GM23338 (cell line): Measurements from ENCODE around the gene CCNB1. TPM values are rescaled to one million over a fixed set of nuclear protein-coding genes. Genes with fewer than 3 reads are reported as not detected.

ENCODE experiments used
- ATAC-seq: fragments of 200-7000 bp; cut with Tn5 transposase; 3 replicates; pipeline ENCODE4 v1.9.1; 2020
- DNase-seq: peaks from one replicate; pipeline ENCODE4 v3.0.0-alpha.2; 2015; ENCODE audit warnings: low spot score
- H2AFZ ChIP-seq: fragments of 200-600 bp; sonication (generic); 2 replicates; pipeline ENCODE4 v1.8.0; 2016; ENCODE audit warnings: antibody characterized with exemption, mild to moderate bottlenecking, moderate library complexity
- H3F3A ChIP-seq: fragments of 200-600 bp; sonication (generic); replicated peaks from 2 replicates; pipeline ENCODE4 v1.8.0; 2017; ENCODE audit warnings: antibody characterized with exemption, mixed run types, low read depth
- H3K27ac ChIP-seq: fragments of 200-600 bp; sonication (generic); 2 replicates; pipeline ENCODE4 v1.6.1; 2016; ENCODE audit warnings: low read depth
- H3K27me3 ChIP-seq: fragments of 200-600 bp; sonication (generic); 2 replicates; pipeline ENCODE4 v1.8.0; 2016; ENCODE audit warnings: mild to moderate bottlenecking, mixed run types, moderate library complexity; ENCODE audit not compliant: insufficient read depth
- H3K36me3 ChIP-seq: fragments of 200-600 bp; sonication (generic); 2 replicates; pipeline ENCODE4 v1.8.0; 2016; ENCODE audit warnings: mild to moderate bottlenecking; ENCODE audit not compliant: insufficient read depth
- H3K4me1 ChIP-seq: fragments of 200-600 bp; sonication (generic); 2 replicates; pipeline ENCODE4 v1.8.0; 2016; ENCODE audit warnings: mild to moderate bottlenecking, moderate library complexity; ENCODE audit not compliant: insufficient read depth
- H3K4me2 ChIP-seq: fragments of 200-600 bp; sonication (generic); 2 replicates; pipeline ENCODE4 v1.7.1; 2017; ENCODE audit warnings: mixed run types
- H3K4me3 ChIP-seq: fragments of 200-600 bp; sonication (generic); 2 replicates; pipeline ENCODE4 v1.6.1; 2016; ENCODE audit warnings: mixed run types
- H3K79me2 ChIP-seq: fragments of 200-600 bp; sonication (generic); replicated peaks from 2 replicates; pipeline ENCODE4 v1.8.0; 2017; ENCODE audit warnings: mild to moderate bottlenecking; ENCODE audit not compliant: insufficient read depth
- H3K9me2 ChIP-seq: fragments of 200-600 bp; sonication (generic); 2 replicates; pipeline ENCODE4 v1.8.0; 2017; ENCODE audit not compliant: insufficient read depth
- H4K20me1 ChIP-seq: fragments of 200-600 bp; sonication (generic); replicated peaks from 2 replicates; pipeline ENCODE4 v1.8.0; 2017; ENCODE audit warnings: mild to moderate bottlenecking; ENCODE audit not compliant: insufficient read depth
- H3K27ac Mint-ChIP-seq: 2 replicates; pipeline ENCODE4 v1.8.0; 2020; ENCODE audit warnings: inconsistent platforms, mild to moderate bottlenecking, moderate library complexity, mixed read lengths
- H3K27me3 Mint-ChIP-seq: 3 replicates; pipeline ENCODE4 v1.8.0; 2022; ENCODE audit warnings: low read depth, mild to moderate bottlenecking, moderate library complexity, mixed read lengths, inconsistent platforms; ENCODE audit not compliant: insufficient read depth, poor library complexity
- H3K36me3 Mint-ChIP-seq: 3 replicates; pipeline ENCODE4 v1.8.0; 2021; ENCODE audit warnings: low read depth, mild to moderate bottlenecking, inconsistent platforms, moderate library complexity, mixed read lengths
- H3K4me1 Mint-ChIP-seq: 3 replicates; pipeline ENCODE4 v1.8.0; 2020; ENCODE audit warnings: mild to moderate bottlenecking, inconsistent platforms, mixed read lengths
- H3K4me3 Mint-ChIP-seq: 3 replicates; pipeline ENCODE4 v1.8.0; 2021; ENCODE audit warnings: moderate library complexity, mild to moderate bottlenecking, inconsistent platforms, mixed read lengths
- H3K9me3 Mint-ChIP-seq: 3 replicates; pipeline ENCODE4 v1.8.0; 2020; ENCODE audit warnings: moderate library complexity, mild to moderate bottlenecking, inconsistent platforms, mixed read lengths
- CREB1 ChIP-seq: fragments of 250-450 bp; sonication (Bioruptor Pico); IDR thresholded peaks from 2 replicates; pipeline ENCODE4 v1.5.0; 2020; ENCODE audit warnings: low read depth, mild to moderate bottlenecking, moderate library complexity
- EZH2 ChIP-seq: fragments of 200-600 bp; sonication (generic); IDR thresholded peaks from one replicate; pipeline ENCODE4 v1.8.0; 2017; ENCODE audit warnings: antibody characterized with exemption, mild to moderate bottlenecking, low read depth; ENCODE audit not compliant: unreplicated experiment
- JUNB ChIP-seq: IDR thresholded peaks from one replicate; pipeline ENCODE4 v1.6.1; 2016; ENCODE audit warnings: antibody characterized with exemption; ENCODE audit not compliant: unreplicated experiment
- POLR2AphosphoS5 ChIP-seq: IDR thresholded peaks from 2 replicates; pipeline ENCODE4 v1.6.1; 2016; ENCODE audit warnings: antibody characterized with exemption, low read depth
- STAT1 ChIP-seq: IDR thresholded peaks from one replicate; pipeline ENCODE4 v1.6.1; 2016; ENCODE audit warnings: antibody characterized with exemption; ENCODE audit not compliant: unreplicated experiment
- ZNF114 ChIP-seq: fragments of 250-450 bp; sonication (Bioruptor Pico); IDR thresholded peaks from 2 replicates; pipeline ENCODE4 v1.5.0; 2020; ENCODE audit warnings: mild to moderate bottlenecking, moderate library complexity
- ZNF331 ChIP-seq: fragments of 250-450 bp; sonication (Bioruptor Pico); IDR thresholded peaks from 2 replicates; pipeline ENCODE4 v1.5.0; 2020; ENCODE audit warnings: low read depth, mild to moderate bottlenecking, moderate library complexity
- polyA plus RNA-seq: library from polyadenylated mRNA; unstranded; fragments of >200 nt; fragmentation: Nextera tagmentation; extraction: Ambion mirVana; gene quantifications from 2 replicates; pipeline ENCODE4 v1.2.1, GENCODE V29; 2016
- total RNA-seq: library from RNA; depleted of rRNA; stranded (reverse); fragments of >200 nt; shearing (Covaris generic); gene quantifications from 2 replicates; pipeline ENCODE4 v1.2.3, GENCODE V29; 2014
- TF ChIP-seq, protein P1 (sequence below): IDR thresholded peaks from 2 replicates; pipeline ENCODE4 v1.6.1; 2016; ENCODE audit warnings: antibody characterized with exemption
- TF ChIP-seq, protein P2 (sequence below): IDR thresholded peaks from one replicate; pipeline ENCODE4 v1.6.1; 2018; ENCODE audit warnings: antibody characterized with exemption; ENCODE audit not compliant: unreplicated experiment

The CCNB1 gene
- total and polyA plus RNA-seq, 2 experiments from 2014 or later = 273 to 400 TPM

DNA sequence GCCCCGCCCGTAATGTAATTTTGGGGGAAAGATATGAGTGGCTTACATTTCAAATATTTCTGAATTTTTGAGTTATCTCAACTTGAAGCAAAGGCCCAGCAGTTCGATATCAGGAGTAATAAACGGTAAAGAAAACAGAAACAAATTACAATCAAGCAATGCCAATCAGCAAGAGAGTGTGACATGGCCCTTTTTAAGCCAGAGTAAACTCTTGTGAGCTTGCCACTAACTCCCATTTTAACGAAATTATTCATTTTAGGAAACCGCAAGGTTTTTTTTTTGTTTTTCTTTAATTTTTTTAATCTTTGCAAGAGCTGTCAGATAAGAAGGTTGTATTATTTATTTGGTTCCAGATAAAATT is 50.2 kb downstream of the CCNB1 start (continued):
- no peak for TF ChIP-seq EZH2

DNA sequence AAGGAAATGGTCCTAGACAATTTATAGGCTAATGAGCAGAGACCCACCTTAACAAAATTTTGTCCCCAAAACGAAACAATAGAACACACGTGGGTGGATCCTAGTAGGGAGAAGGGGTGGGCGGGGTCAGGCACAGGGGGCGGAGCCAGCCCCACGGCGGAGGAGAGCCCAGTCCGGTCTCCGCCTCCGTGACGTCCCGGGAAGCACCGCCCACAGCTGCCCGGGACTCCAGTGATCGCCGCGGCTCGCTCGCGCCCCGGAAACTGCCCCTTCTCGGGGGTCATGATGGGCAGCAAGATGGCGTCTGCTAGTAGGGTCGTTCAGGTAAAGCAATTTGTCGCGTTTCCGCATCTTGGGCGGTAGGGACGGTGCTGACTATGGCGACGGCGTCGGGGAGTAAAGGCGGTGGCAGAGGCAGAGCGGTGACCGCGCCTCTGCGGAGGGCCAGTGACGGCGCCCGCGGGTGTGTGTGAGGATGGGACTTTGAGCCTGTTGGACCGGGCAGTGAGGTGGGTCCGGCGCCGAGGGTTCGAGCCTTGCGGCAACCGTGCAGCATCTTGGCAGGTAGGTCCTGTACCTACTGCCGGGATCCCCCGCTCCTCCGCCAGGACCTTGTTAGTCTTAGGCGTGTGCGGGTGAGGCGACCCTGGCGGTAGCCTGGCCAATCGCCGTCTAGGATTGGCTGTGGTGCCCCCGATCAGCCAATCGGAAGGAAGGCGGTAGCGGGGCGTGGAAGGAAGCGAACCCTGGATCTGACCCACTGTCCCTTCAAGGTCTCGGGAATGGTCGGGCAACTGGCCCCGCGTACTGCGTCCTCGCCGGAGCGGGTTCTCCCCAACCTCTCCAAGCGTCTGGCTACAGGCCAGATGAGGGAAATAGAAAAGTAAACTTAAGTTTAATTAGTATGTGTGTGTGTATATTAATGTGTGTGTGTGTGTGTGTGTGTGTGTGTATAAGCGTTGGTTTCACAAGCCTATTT is 50.9 kb downstream of the CCNB1 start:
- H3K27me3 Mint-ChIP-seq = peaks cover 2% of the 10 kb centered on the region
- no peaks in the 10 kb centered on the region for H3F3A ChIP-seq
- DNase-seq = peak; percentile 94
- H3K36me3 ChIP-seq = peaks cover 8% of the 10 kb centered on the region; the same call in 1 of the 2 replicates
- no peaks in the 10 kb centered on the region for H4K20me1 ChIP-seq
- TF ChIP-seq, protein P1, sequence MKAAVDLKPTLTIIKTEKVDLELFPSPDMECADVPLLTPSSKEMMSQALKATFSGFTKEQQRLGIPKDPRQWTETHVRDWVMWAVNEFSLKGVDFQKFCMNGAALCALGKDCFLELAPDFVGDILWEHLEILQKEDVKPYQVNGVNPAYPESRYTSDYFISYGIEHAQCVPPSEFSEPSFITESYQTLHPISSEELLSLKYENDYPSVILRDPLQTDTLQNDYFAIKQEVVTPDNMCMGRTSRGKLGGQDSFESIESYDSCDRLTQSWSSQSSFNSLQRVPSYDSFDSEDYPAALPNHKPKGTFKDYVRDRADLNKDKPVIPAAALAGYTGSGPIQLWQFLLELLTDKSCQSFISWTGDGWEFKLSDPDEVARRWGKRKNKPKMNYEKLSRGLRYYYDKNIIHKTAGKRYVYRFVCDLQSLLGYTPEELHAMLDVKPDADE = peak; percentile 29
- TF ChIP-seq CREB1 (CRISPR knock-in tag) (peak; percentile 39), POLR2AphosphoS5 (peak; percentile 89), STAT1 (no peak), EZH2 (no peak)
- TF ChIP-seq, protein P2, sequence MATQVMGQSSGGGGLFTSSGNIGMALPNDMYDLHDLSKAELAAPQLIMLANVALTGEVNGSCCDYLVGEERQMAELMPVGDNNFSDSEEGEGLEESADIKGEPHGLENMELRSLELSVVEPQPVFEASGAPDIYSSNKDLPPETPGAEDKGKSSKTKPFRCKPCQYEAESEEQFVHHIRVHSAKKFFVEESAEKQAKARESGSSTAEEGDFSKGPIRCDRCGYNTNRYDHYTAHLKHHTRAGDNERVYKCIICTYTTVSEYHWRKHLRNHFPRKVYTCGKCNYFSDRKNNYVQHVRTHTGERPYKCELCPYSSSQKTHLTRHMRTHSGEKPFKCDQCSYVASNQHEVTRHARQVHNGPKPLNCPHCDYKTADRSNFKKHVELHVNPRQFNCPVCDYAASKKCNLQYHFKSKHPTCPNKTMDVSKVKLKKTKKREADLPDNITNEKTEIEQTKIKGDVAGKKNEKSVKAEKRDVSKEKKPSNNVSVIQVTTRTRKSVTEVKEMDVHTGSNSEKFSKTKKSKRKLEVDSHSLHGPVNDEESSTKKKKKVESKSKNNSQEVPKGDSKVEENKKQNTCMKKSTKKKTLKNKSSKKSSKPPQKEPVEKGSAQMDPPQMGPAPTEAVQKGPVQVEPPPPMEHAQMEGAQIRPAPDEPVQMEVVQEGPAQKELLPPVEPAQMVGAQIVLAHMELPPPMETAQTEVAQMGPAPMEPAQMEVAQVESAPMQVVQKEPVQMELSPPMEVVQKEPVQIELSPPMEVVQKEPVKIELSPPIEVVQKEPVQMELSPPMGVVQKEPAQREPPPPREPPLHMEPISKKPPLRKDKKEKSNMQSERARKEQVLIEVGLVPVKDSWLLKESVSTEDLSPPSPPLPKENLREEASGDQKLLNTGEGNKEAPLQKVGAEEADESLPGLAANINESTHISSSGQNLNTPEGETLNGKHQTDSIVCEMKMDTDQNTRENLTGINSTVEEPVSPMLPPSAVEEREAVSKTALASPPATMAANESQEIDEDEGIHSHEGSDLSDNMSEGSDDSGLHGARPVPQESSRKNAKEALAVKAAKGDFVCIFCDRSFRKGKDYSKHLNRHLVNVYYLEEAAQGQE = no peak
- ATAC-seq = peak; percentile 96
- H3K9me3 Mint-ChIP-seq = peaks cover 9% of the 10 kb centered on the region
- H3K27ac Mint-ChIP-seq = peak overlapping the region; percentile 98
- H3K27me3 ChIP-seq = no peaks in the 10 kb centered on the region
- H3K4me2 ChIP-seq = peak overlapping the region; percentile 73
- peaks cover 8% of the 10 kb centered on the region; the same call in 1 of the 3 replicates for H3K4me1 Mint-ChIP-seq
- peaks cover 33% of the 10 kb centered on the region for H3K79me2 ChIP-seq
- peak overlapping the region; percentile 97 for H3K4me3 Mint-ChIP-seq
- peaks cover 47% of the 10 kb centered on the region for H3K36me3 Mint-ChIP-seq
- H3K4me3 ChIP-seq = peak overlapping the region; percentile 85
- H3K27ac ChIP-seq = peak overlapping the region; percentile 96
- no peaks in the 10 kb centered on the region for H3K9me2 ChIP-seq
- H2AFZ ChIP-seq = peak overlapping the region; percentile 96
- 0 out of 2 replicates have a peak, but pooled peaks cover 4% of the 10 kb centered on the region for H3K4me1 ChIP-seq

DNA sequence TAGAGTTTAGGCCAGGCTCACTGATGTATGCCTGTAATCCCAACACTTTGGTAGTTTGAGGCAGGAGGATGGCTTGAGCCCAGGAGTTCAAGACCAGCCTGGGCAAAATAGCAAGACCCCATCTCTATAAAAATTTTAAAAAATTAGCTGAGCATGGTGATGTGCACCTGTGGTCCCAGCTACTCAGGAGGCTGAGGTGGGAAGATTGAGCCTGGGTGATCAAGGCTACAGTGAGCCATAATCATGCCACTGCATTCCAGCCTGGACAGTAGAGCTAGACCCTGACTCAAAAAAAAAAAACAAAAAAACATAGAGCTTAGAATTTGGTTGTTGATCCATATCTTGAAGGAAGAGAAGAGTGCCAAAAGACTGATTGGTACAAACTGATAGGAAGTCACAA is 53.0 kb downstream of the CCNB1 start:
- Mint-ChIP-seq H3K27me3 (peaks cover 2% of the 10 kb centered on the region), H3K9me3 (peaks cover 9% of the 10 kb centered on the region), H3K4me3 (no peak overlapping the region), H3K4me1 (peaks cover 8% of the 10 kb centered on the region; the same call in 1 of the 3 replicates), H3K36me3 (peaks cover 34% of the 10 kb centered on the region), H3K27ac (no peak overlapping the region)
- H3K9me2 ChIP-seq = no peaks in the 10 kb centered on the region
- no peak overlapping the region for H3K4me2 ChIP-seq
- DNase-seq (no peak), ATAC-seq (no peak)
- H2AFZ ChIP-seq = no peak overlapping the region
- H4K20me1 ChIP-seq = no peaks in the 10 kb centered on the region
- H3K27ac ChIP-seq = no peak overlapping the region
- no peak overlapping the region for H3K4me3 ChIP-seq
- no peaks in the 10 kb centered on the region for H3F3A ChIP-seq
- H3K27me3 ChIP-seq = no peaks in the 10 kb centered on the region
- H3K79me2 ChIP-seq = peaks cover 48% of the 10 kb centered on the region
- 0 out of 2 replicates have a peak, but pooled peaks cover 4% of the 10 kb centered on the region for H3K4me1 ChIP-seq
- 0 out of 2 replicates have a peak, but pooled peaks cover 4% of the 10 kb centered on the region for H3K36me3 ChIP-seq
- TF ChIP-seq EZH2 (no peak), POLR2AphosphoS5 (no peak), ZNF114 (CRISPR knock-in tag) (no peak), CREB1 (CRISPR knock-in tag) (no peak), ZNF331 (no peak), STAT1 (no peak), JUNB (no peak)
- TF ChIP-seq, protein P2 = no peak
- TF ChIP-seq, protein P1 = no peak
